Neural cell (in vitro differentiated cells): ENCODE results near the gene UHMK1.

Experiments
- CTCF ChIP-seq: fragments of 450-650 bp; IDR thresholded peaks from 2 replicates; pipeline ENCODE4 v1.5.1; 2014; ENCODE audit warnings: antibody characterized with exemption, mild to moderate bottlenecking, moderate library complexity; ENCODE audit not compliant: poor library complexity, severe bottlenecking
- EZH2 ChIP-seq: fragments of 200-600, 300-800 bp; shearing (Covaris generic), sonication (generic); IDR thresholded peaks from 2 replicates; pipeline ENCODE4 v1.6.1; 2014; ENCODE audit warnings: antibody characterized with exemption, low read length, borderline replicate concordance, mild to moderate bottlenecking; ENCODE audit not compliant: insufficient read depth, poor library complexity, severe bottlenecking
- MXI1 ChIP-seq: fragments of 450-650 bp; conservative IDR thresholded peaks from 2 replicates; pipeline ENCODE4 v1.6.1; 2014; ENCODE audit warnings: antibody characterized with exemption, mild to moderate bottlenecking; ENCODE audit not compliant: poor library complexity, severe bottlenecking
- POLR2AphosphoS5 ChIP-seq: IDR thresholded peaks from 2 replicates; pipeline ENCODE4 v1.6.1; 2012
- RAD21 ChIP-seq: fragments of 450-650 bp; conservative IDR thresholded peaks from 2 replicates; pipeline ENCODE4 v1.6.1; 2014; ENCODE audit warnings: antibody characterized with exemption, mild to moderate bottlenecking, moderate library complexity
- TAF1 ChIP-seq: IDR thresholded peaks from 2 replicates; pipeline ENCODE4 v1.6.1; 2012; ENCODE audit warnings: low read depth

- TF ChIP-seq CTCF (no peak), POLR2AphosphoS5 (no peak), TAF1 (no peak), RAD21 (no peak), EZH2 (no peak), MXI1 (no peak)
Measured at GRCh38 chr1:162554258-162554657, 56.6 kb downstream of the UHMK1 start.
